ENCODE data around the gene SLC39A11. TPM values are rescaled to one million over a fixed set of nuclear protein-coding genes. Genes with fewer than 3 reads are reported as not detected.

SLC39A11 gene
- total RNA-seq, 4 donors from 2014 or later: 23.0 to 30.9 (median 27.6) TPM

DNA sequence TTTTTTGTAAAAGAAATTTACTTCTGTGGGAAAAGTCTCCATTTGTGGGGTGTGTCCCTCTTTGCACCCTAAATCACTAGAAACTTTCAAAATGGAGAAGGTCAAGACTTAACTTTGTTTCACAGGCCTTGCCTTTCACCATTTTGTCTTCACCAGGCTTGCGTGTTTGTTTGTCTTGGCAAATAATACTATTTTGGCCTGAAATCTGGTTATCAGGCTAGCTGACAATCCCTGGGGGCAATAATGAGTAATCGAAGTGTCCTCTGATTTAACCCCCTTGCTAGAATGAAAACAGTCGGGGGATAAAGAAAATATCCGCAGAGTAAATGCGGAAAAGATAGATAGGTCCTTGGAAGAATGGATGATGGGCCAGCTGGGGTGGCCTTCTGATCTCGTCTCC, 34.5 kb downstream of the SLC39A11 start:
- Histone ChIP-seq H3K4me1 (no peaks in the 10 kb centered on the region), H3K27me3 (no peaks in the 10 kb centered on the region), H3K9me3 (no peaks in the 10 kb centered on the region), H3K36me3 (no peaks in the 10 kb centered on the region), H3K27ac (peak overlapping the region in 1 of 4 donors; percentile 13), H3K4me3 (no peak overlapping the region)
- WGBS, 2 donors: 63 to 83% methylated on average over 5 to 6 of the region's 6 CpGs
- intact Hi-C loops (cut with DNase I): no loop called here
- DNase-seq: no peak
- TF ChIP-seq CTCF (IDR thresholded peaks at IDR 0.05) (no peak), POLR2A (IDR thresholded peaks at IDR 0.05) (no peak)

- Histone ChIP-seq H3K36me3 (no peaks in the 10 kb centered on the region), H3K27ac (no peak overlapping the region)
- WGBS, 2 donors: 84 to 85% methylated on average over 5 of the region's 5 CpGs
Observed at GRCh38 chr17:73057196-73057595, 35.3 kb downstream of the SLC39A11 start.

DNA sequence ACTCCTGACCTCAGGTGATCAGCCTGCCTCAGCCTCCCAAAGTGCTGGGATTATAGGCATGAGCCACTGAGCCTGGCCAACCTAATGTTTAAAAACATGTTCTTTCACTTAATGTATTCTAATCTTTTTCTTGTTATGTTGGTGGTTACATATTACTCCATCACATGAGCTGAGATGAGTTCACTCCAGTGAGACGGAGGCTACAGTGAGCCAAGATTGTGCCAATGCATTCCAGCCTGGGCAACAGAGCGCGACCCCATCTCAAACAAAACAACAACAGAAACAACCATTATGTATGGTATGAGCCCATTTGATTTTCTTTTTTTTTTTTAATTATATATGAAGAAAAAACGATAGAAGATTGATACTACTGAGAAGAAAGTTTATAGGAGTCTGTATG, 39.6 kb downstream of the SLC39A11 start:
- TF ChIP-seq POLR2A (IDR thresholded peaks at IDR 0.05) (no peak), CTCF (IDR thresholded peaks at IDR 0.05) (no peak)
- Histone ChIP-seq H3K4me1 (peaks cover 0 to 18% (median 0%) of the 10 kb centered on the region in 3 donors), H3K4me3 (no peak overlapping the region), H3K27ac (no peak overlapping the region), H3K9me3 (no peaks in the 10 kb centered on the region), H3K36me3 (peaks cover 0 to 9% (median 0%) of the 10 kb centered on the region in 3 donors), H3K27me3 (no peaks in the 10 kb centered on the region)
- intact Hi-C loops (cut with DNase I): no loop called here
- 87 to 88% methylated on average over 4 of the region's 4 CpGs for WGBS, 2 donors
- no peak for DNase-seq

More at GRCh38 chr17:73057196-73057595, 35.3 kb downstream of the SLC39A11 start:
- DNase-seq: no peak
- Histone ChIP-seq H3K4me1 (no peaks in the 10 kb centered on the region), H3K4me3 (no peak overlapping the region), H3K27me3 (no peaks in the 10 kb centered on the region), H3K9me3 (no peaks in the 10 kb centered on the region)
- intact Hi-C loops (cut with DNase I): no loop called here
- TF ChIP-seq CTCF (IDR thresholded peaks at IDR 0.05) (no peak), POLR2A (IDR thresholded peaks at IDR 0.05) (no peak)

DNA sequence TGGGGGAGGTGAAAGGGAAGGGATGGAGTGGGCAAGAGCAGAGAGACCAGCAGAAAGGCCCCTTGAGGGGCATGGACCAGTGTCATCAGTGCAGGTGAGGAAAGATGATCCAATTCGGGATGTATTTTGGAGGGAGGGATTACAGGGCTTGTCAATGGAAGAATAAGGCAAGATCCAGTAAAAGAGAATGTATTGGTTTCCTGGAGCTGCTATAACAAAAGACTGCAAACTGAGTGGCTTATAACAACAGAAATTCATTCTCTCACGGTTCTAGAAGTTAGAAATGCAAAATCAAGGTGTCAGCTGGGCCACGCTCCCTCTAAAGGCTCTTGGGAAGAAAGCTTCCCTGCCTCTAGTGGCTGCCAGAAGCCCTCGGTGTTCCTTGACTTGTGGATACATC, 41.7 kb downstream of the SLC39A11 start:
- Histone ChIP-seq H3K36me3 (peaks cover 0 to 9% (median 0%) of the 10 kb centered on the region in 3 donors), H3K27ac (no peak overlapping the region), H3K4me3 (no peak overlapping the region), H3K27me3 (no peaks in the 10 kb centered on the region), H3K9me3 (no peaks in the 10 kb centered on the region), H3K4me1 (peaks cover 0 to 18% (median 0%) of the 10 kb centered on the region in 3 donors)
- intact Hi-C loops (cut with DNase I): no loop called here
- TF ChIP-seq POLR2A (IDR thresholded peaks at IDR 0.05) (no peak), CTCF (IDR thresholded peaks at IDR 0.05) (no peak)
- DNase-seq: no peak
- WGBS, 2 donors: 86 to 88% methylated on average over 4 of the region's 4 CpGs

GRCh38 chr17:73048170-73048569, 44.3 kb downstream of the SLC39A11 start:
- DNase-seq: no peak
- H3K27me3 ChIP-seq: no peaks in the 10 kb centered on the region
- H3K4me1 ChIP-seq: peaks cover 0 to 27% (median 4%) of the 10 kb centered on the region in 3 donors
- H3K36me3 ChIP-seq: peaks cover 0 to 9% (median 0%) of the 10 kb centered on the region in 3 donors
- no peak for TF ChIP-seq POLR2A (IDR thresholded peaks at IDR 0.05)
- H3K27ac ChIP-seq: no peak overlapping the region
- H3K9me3 ChIP-seq: no peaks in the 10 kb centered on the region
- intact Hi-C loops (cut with DNase I): no loop called here
- no peak overlapping the region for H3K4me3 ChIP-seq
- 86 to 98% methylated on average over 4 of the region's 4 CpGs for WGBS, 2 donors

DNA sequence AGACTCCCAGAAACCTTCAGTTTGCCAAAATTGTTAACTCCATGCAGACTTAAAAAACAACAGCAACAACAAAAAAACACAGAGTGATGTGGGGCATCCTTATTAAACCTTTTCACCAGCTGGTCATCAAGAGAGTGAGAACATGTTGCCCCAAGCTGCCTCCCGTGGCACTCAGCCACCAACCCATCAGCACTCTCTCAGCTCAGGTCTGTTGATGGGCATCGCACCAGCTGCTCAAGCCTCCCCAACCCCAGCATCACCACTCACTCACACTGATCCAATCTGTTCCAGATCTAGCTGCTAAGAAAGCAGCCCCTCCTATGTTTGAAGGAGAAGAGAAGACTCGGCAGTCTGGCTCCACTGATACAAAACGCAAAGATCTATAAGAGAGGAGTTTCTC, 46.8 kb downstream of the SLC39A11 start:
- peaks cover 0 to 35% (median 5%) of the 10 kb centered on the region in 3 donors for H3K4me1 ChIP-seq
- H3K9me3 ChIP-seq: peaks cover 0 to under 1% (median 0%) of the 10 kb centered on the region in 3 donors
- intact Hi-C loops (cut with DNase I): no loop called here
- H3K27me3 ChIP-seq: no peaks in the 10 kb centered on the region
- H3K36me3 ChIP-seq: peaks cover 0 to 12% (median 0%) of the 10 kb centered on the region in 3 donors
- no peak overlapping the region for H3K4me3 ChIP-seq
- 94 to 95% methylated on average over 4 of the region's 4 CpGs for WGBS, 2 donors
- no peak overlapping the region for H3K27ac ChIP-seq
- no peak for TF ChIP-seq CTCF (IDR thresholded peaks at IDR 0.05)
- no peak for TF ChIP-seq POLR2A (IDR thresholded peaks at IDR 0.05)
- no peak for DNase-seq

Measured in esophagus squamous epithelium (tissue), 5 donors.